Activated B cell treated with CpG ODN at 0.5 μM for 24 hours (primary cell): ENCODE measurements around the gene OR10AD1. TPM values are rescaled to one million over a fixed set of nuclear protein-coding genes. Genes with fewer than 3 reads are reported as not detected.
"Not testable (repeated sequence)": the region's sequence is repeated elsewhere in the genome, so short reads cannot be mapped to it uniquely, and the experiment has no call there.

ENCODE experiments used
- ATAC-seq: fragments of 200-7000 bp; cut with Tn5 transposase; one replicate; pipeline ENCODE4 v1.10.0; 2021; ENCODE audit warnings: low read depth, mild to moderate bottlenecking, moderate library complexity
- CTCF ChIA-PET: fragments of 350-600 bp; sonication (Branson Sonifier 250); formaldehyde crosslinking; loops from one replicate; lab custom pipeline; 2021; ENCODE audit warnings: antibody characterized with exemption; lab: Charles Lee
- POLR2A ChIA-PET: fragments of 350-600 bp; sonication (Branson Sonifier 250); formaldehyde crosslinking; loops from one replicate; lab custom pipeline; 2021; ENCODE audit warnings: antibody characterized with exemption; lab: Charles Lee
- DNase-seq: peaks from one replicate; pipeline ENCODE4 v3.0.0; 2022
- H3K27ac Mint-ChIP-seq: one replicate; pipeline ENCODE4 v1.8.0; 2020; ENCODE audit warnings: mixed read lengths
- H3K27me3 Mint-ChIP-seq: one replicate; pipeline ENCODE4 v1.8.0; 2021; ENCODE audit warnings: mixed read lengths
- H3K36me3 Mint-ChIP-seq: one replicate; pipeline ENCODE4 v1.8.0; 2021; ENCODE audit warnings: low read depth, mixed read lengths
- H3K4me1 Mint-ChIP-seq: one replicate; pipeline ENCODE4 v1.8.0; 2021; ENCODE audit warnings: mixed read lengths
- H3K4me3 Mint-ChIP-seq: one replicate; pipeline ENCODE4 v1.8.0; 2020; ENCODE audit warnings: mild to moderate bottlenecking, mixed read lengths
- H3K9me3 Mint-ChIP-seq: one replicate; pipeline ENCODE4 v1.8.0; 2020; ENCODE audit warnings: mixed read lengths
- intact Hi-C: fragments of 100-400 bp; cut with micrococcal nuclease; formaldehyde crosslinking; loops from one replicate; pipeline ENCODE4 v1.15.1; 2024
- total RNA-seq: library from RNA; stranded (reverse); gene quantifications from 2 replicates; pipeline ENCODE4 v1.2.3, GENCODE V29; 2022
- TF ChIP-seq, protein P1 (sequence below): fragments of 200-600 bp; IDR thresholded peaks from one replicate; pipeline ENCODE4 v1.8.0; 2022; ENCODE audit warnings: antibody characterized with exemption, mild to moderate bottlenecking

OR10AD1 gene, protein sequence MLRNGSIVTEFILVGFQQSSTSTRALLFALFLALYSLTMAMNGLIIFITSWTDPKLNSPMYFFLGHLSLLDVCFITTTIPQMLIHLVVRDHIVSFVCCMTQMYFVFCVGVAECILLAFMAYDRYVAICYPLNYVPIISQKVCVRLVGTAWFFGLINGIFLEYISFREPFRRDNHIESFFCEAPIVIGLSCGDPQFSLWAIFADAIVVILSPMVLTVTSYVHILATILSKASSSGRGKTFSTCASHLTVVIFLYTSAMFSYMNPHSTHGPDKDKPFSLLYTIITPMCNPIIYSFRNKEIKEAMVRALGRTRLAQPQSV
- not detected in 2 replicates for total RNA-seq

DNA sequence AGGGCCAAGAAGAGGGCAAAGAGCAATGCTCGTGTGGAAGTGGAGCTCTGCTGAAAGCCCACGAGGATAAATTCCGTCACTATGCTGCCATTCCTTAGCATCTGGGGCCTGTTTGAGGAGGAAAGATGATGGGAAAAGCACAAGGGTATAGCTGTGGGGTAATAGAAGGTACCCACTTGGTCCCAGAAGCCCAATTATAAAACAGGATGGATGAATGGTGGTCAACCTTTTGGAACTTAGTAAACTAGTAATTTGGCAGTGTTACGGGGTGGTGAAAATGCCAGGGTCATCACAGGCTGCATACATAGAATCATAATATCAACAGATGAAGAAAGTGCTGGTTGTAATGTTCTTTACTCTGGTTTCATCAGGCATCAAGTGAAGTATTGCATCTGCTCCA is at the start of gene OR10AD1:
OR10AD1 (minus strand) TSS at position 101 of the 400 bp plus-strand sequence; CDS start at position 101, 0 bp downstream.
- TF ChIP-seq, protein P1, sequence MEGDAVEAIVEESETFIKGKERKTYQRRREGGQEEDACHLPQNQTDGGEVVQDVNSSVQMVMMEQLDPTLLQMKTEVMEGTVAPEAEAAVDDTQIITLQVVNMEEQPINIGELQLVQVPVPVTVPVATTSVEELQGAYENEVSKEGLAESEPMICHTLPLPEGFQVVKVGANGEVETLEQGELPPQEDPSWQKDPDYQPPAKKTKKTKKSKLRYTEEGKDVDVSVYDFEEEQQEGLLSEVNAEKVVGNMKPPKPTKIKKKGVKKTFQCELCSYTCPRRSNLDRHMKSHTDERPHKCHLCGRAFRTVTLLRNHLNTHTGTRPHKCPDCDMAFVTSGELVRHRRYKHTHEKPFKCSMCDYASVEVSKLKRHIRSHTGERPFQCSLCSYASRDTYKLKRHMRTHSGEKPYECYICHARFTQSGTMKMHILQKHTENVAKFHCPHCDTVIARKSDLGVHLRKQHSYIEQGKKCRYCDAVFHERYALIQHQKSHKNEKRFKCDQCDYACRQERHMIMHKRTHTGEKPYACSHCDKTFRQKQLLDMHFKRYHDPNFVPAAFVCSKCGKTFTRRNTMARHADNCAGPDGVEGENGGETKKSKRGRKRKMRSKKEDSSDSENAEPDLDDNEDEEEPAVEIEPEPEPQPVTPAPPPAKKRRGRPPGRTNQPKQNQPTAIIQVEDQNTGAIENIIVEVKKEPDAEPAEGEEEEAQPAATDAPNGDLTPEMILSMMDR = no peak
- no peak within 1 kb of the TSS for H3K27ac Mint-ChIP-seq
- POLR2A ChIA-PET = no interaction called here
- no peak for ATAC-seq
- intact Hi-C loops = no loop called here
- peaks cover 19% of the 10 kb centered on the region for H3K9me3 Mint-ChIP-seq
- peaks cover 22% of the 10 kb centered on the region for H3K4me1 Mint-ChIP-seq
- no peak for DNase-seq
- no peak within 1 kb of the TSS for H3K4me3 Mint-ChIP-seq
- CTCF ChIA-PET = no interaction called here
- H3K27me3 Mint-ChIP-seq = no peaks in the 10 kb centered on the region
- peaks cover 22% of the 10 kb centered on the region for H3K36me3 Mint-ChIP-seq

DNA sequence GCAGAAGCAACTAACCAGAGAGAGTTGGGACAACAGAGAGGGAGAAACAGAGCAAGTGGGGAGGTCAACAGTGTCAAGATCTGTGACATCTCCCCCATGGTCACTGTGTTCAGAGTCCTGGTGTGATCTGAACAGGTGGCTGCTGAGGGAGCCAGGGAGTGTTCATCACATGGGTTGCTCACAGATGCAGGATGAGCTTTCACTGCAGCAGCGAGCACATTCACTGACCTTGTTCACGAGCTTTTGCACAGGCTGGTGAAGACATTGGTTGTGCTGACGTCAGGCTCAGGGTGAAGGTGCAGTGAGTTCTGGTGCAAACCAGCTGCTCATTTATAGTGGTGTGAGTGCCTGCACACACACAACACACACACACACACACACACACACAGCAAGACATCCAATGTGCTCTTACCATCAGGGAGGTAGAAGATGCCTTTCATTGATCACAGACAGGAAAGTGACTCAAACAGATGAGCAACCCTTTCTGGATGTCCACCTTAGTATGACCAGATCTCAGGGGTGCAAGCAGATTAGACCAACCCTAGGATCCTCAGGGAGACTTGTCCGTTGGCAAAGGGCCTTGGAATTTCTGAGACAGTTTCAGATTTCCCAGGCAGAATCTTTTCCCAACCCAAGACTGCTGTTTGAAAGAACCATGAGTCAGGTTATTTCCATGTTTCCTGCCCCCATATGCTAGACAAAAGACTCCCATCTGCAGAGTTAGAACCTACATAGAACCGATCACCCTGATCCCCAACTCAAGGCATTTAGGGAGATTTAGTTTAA is 44.3 kb upstream of the OR10AD1 start:
- Mint-ChIP-seq H3K27me3 (peaks cover 9% of the 10 kb centered on the region), H3K4me1 (no peaks in the 10 kb centered on the region), H3K4me3 (no peak overlapping the region), H3K9me3 (peaks cover 5% of the 10 kb centered on the region), H3K36me3 (no peaks in the 10 kb centered on the region), H3K27ac (no peak overlapping the region)
- ChIA-PET POLR2A (no interaction called here), CTCF (no interaction called here)
- TF ChIP-seq, protein P1 = no peak
- DNase-seq (no peak), ATAC-seq (no peak)
- intact Hi-C loops = no loop called here

DNA sequence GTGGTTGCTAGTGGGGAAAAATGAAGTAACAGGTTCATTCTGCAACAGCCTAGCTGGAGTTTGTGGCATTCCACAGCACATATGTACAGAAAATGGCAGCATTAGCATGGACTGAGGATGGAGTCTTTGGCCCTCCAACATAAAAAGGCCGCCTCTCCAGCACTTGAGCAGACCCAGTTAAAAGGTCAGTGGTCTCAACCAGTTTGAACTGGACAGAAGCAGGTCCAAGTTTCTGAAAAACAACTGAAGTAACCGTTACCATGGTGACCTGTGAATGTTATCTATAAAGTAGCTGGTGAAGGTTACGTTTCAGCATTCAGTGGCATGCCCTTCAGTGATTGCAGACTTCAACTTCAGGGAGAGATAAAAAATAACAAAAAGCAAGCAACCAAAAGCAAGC is 34.1 kb upstream of the OR10AD1 start:
- DNase-seq = no peak
- TF ChIP-seq, protein P1 = no peak
- ATAC-seq = no peak
- ChIA-PET CTCF (no interaction called here), POLR2A (no interaction called here)
- peaks cover 5% of the 10 kb centered on the region for H3K9me3 Mint-ChIP-seq
- intact Hi-C loops = no loop called here
- H3K4me1 Mint-ChIP-seq = no peaks in the 10 kb centered on the region
- no peak overlapping the region for H3K4me3 Mint-ChIP-seq
- peaks cover 12% of the 10 kb centered on the region for H3K27me3 Mint-ChIP-seq
- no peaks in the 10 kb centered on the region for H3K36me3 Mint-ChIP-seq
- H3K27ac Mint-ChIP-seq = no peak overlapping the region

DNA sequence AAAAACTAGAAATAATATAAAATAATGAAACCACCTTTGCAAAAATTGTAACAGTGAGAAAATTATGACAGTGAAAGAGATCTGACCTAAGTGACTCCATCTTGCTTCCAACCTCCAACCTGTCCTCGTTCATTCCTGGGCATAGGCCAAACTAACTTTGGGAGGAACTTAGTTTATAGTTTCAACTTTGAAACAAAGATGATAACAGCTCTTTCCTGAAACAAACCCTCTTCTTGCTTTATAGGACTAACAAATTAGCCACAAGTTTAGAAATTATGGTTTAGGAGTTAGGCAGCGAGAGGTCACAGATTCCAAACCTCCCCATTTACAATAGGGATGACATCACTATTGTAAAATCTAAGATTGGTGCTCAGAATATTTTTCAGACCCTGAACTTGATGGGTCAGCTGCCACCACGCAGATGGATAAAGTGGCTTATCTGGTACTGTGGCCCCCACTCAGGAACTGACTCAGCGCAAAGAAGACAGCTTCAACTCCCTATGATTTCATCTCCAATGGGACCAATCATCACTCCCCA is 32.8 kb upstream of the OR10AD1 start:
- TF ChIP-seq, protein P1 = no peak
- no peaks in the 10 kb centered on the region for H3K4me1 Mint-ChIP-seq
- no peaks in the 10 kb centered on the region for H3K36me3 Mint-ChIP-seq
- DNase-seq (no peak), ATAC-seq (no peak)
- CTCF ChIA-PET = no interaction called here
- H3K27me3 Mint-ChIP-seq = peaks cover 15% of the 10 kb centered on the region
- H3K9me3 Mint-ChIP-seq = peaks cover 3% of the 10 kb centered on the region
- POLR2A ChIA-PET = no interaction called here
- no peak overlapping the region for H3K27ac Mint-ChIP-seq
- intact Hi-C loops = no loop called here
- no peak overlapping the region for H3K4me3 Mint-ChIP-seq

DNA sequence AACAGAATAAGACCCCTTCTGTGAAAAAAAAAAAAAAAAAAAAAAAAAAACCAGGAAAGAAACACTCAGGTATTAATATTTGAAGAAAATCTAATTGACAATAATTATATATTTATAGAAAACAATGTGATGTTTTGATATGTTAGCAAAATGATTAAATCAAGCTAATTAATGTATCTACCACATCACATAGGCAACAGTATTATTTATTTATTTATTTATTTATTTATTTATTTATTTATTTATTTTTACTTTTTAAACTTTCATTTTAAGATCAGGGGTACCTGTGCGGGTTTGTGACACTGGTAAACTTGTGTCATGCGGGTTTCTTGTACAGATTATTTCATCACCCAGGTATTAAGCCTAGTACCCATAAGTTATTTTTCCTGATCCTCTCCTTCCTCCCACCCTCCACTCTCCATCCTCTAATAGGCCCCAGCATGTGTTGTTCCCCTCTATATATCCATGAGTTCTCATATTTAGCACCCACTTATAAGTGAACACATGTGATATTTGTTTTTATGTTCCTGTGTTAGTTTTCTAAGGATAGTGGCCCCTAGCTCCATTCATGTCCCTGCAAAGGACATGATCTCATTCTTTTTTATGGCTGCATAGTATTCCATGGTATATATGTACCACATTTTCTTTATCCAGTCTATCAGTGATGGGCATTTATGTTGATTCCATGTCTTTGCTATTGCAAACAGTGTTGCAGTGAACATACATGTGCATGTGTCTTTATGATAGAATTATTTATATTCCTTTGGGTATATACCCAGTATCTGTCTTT is 28.3 kb upstream of the OR10AD1 start:
- POLR2A ChIA-PET, H3K27ac Mint-ChIP-seq, DNase-seq, ATAC-seq, H3K4me1 Mint-ChIP-seq, CTCF ChIA-PET, H3K4me3 Mint-ChIP-seq, intact Hi-C loops, H3K36me3 Mint-ChIP-seq: not testable (repeated sequence)
- Mint-ChIP-seq H3K9me3 (peaks cover 15% of the 10 kb centered on the region), H3K27me3 (peaks cover 32% of the 10 kb centered on the region)

DNA sequence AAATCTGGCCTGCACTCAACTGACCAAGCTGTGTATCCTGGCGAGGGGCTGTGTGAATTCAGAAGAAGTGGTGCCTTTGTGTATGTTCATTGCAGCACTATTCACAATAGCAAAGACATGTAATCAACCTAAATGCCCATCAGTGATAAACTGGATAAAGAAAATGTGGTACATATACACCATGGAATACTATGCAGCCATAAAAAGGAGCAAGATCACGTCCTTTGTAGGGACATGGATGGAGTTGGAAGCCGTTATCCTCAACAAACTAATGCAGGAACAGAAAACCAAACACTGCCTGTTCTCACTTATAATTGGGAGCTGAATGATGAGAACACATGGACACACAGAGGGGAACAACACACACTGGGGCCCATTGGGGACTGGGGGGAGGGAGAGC is 21.4 kb upstream of the OR10AD1 start:
- CTCF ChIA-PET = interaction anchor here (0.5 kb wide), 1 partner anchor 510 kb away, joined by 3 read pairs; no protein-coding TSS in a partner anchor
- H3K36me3 Mint-ChIP-seq, H3K27ac Mint-ChIP-seq, intact Hi-C loops, H3K4me3 Mint-ChIP-seq, ATAC-seq, POLR2A ChIA-PET, DNase-seq, H3K4me1 Mint-ChIP-seq: not testable (repeated sequence)
- Mint-ChIP-seq H3K27me3 (peaks cover 35% of the 10 kb centered on the region), H3K9me3 (peaks cover 19% of the 10 kb centered on the region)
